22Rv1 (cell line): ENCODE measurements around the gene MYL7.

Experiments
- ZFX ChIP-seq: fragments of 450-650 bp; IDR thresholded peaks from 2 replicates; pipeline ENCODE4 v1.6.1; 2017; ENCODE audit warnings: antibody characterized with exemption, borderline replicate concordance
- TF ChIP-seq, protein P1 (sequence below): fragments of 450-650 bp; IDR thresholded peaks from 2 replicates; pipeline ENCODE4 v1.5.1; 2017; ENCODE audit warnings: mild to moderate bottlenecking

DNA sequence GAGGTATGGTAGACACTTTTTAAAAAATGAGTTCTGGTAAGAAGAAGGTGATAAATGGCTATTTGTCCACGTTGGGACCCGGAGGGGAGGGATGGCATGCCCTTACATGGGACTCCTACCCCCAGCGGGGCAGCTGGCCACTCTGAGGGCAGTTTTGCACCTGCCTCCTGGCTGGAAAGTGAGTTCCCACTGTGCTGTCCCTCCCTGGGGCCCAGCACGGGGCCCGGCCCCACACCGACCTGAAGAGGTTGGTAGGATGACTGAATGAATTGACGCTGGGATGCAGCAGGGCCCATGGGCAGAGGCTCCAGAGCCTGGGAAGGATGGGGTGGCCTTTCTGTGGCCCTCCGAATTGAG, 37.6 kb downstream of the MYL7 start:
- TF ChIP-seq, protein P1, sequence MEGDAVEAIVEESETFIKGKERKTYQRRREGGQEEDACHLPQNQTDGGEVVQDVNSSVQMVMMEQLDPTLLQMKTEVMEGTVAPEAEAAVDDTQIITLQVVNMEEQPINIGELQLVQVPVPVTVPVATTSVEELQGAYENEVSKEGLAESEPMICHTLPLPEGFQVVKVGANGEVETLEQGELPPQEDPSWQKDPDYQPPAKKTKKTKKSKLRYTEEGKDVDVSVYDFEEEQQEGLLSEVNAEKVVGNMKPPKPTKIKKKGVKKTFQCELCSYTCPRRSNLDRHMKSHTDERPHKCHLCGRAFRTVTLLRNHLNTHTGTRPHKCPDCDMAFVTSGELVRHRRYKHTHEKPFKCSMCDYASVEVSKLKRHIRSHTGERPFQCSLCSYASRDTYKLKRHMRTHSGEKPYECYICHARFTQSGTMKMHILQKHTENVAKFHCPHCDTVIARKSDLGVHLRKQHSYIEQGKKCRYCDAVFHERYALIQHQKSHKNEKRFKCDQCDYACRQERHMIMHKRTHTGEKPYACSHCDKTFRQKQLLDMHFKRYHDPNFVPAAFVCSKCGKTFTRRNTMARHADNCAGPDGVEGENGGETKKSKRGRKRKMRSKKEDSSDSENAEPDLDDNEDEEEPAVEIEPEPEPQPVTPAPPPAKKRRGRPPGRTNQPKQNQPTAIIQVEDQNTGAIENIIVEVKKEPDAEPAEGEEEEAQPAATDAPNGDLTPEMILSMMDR = no peak
- no peak for TF ChIP-seq ZFX
